OCI-LY1 (cell line): ENCODE data around the gene MYADM.

ENCODE experiments used
- H2AFZ ChIP-seq: fragments of 200-600 bp; sonication (generic), shearing (Covaris generic); 2 replicates; pipeline ENCODE4 v1.6.0; 2014; ENCODE audit warnings: antibody characterized with exemption, mild to moderate bottlenecking, low read length
- H3F3A ChIP-seq: fragments of 200-600 bp; sonication (generic), shearing (Covaris generic); 2 replicates; pipeline ENCODE4 v1.6.0; 2014; ENCODE audit warnings: mild to moderate bottlenecking, antibody characterized with exemption, low read length, moderate library complexity; ENCODE audit not compliant: insufficient read depth
- H3K27ac ChIP-seq: fragments of 200-600 bp; sonication (generic); 2 replicates; pipeline ENCODE4 v1.5.1; 2014; ENCODE audit warnings: low read length, mixed run types, mild to moderate bottlenecking, low read depth; ENCODE audit not compliant: poor library complexity, severe bottlenecking
- H3K27me3 ChIP-seq: fragments of 200-600 bp; sonication (generic); 2 replicates; pipeline ENCODE4 v1.6.0; 2014; ENCODE audit warnings: antibody characterized with exemption, mild to moderate bottlenecking, low read length, moderate library complexity; ENCODE audit not compliant: insufficient read depth
- H3K36me3 ChIP-seq: fragments of 200-600 bp; sonication (generic); 2 replicates; pipeline ENCODE4 v1.6.1; 2014; ENCODE audit warnings: mild to moderate bottlenecking, antibody characterized with exemption, low read length, moderate library complexity, mixed read lengths; ENCODE audit not compliant: insufficient read depth
- H3K4me1 ChIP-seq: fragments of 200-600 bp; sonication (generic); 2 replicates; pipeline ENCODE4 v1.5.1; 2014; ENCODE audit warnings: mild to moderate bottlenecking, low read length, moderate library complexity; ENCODE audit not compliant: insufficient read depth, severe bottlenecking
- H3K4me2 ChIP-seq: fragments of 200-600 bp; sonication (generic), shearing (Covaris generic); 2 replicates; pipeline ENCODE4 v1.6.1; 2014; ENCODE audit warnings: low read length
- H3K4me3 ChIP-seq: fragments of 200-600 bp; sonication (generic); 2 replicates; pipeline ENCODE4 v1.5.1; 2014; ENCODE audit warnings: low read length, low read depth, mild to moderate bottlenecking, mixed read lengths; ENCODE audit not compliant: poor library complexity, severe bottlenecking
- H3K79me2 ChIP-seq: fragments of 200-600 bp; shearing (Covaris generic); 2 replicates; pipeline ENCODE4 v1.6.1; 2016; ENCODE audit warnings: mixed run types, low read length, mixed read lengths; ENCODE audit not compliant: insufficient read depth
- H3K9ac ChIP-seq: fragments of 200-600 bp; sonication (generic), shearing (Covaris generic); 2 replicates; pipeline ENCODE4 v1.6.1; 2014; ENCODE audit warnings: mild to moderate bottlenecking, low read length, mixed read lengths
- H3K9me2 ChIP-seq: fragments of 200-600 bp; sonication (generic), shearing (Covaris generic); 2 replicates; pipeline ENCODE4 v1.6.1; 2014; ENCODE audit warnings: low read depth, mild to moderate bottlenecking, low read length, mixed read lengths
- H3K9me3 ChIP-seq: fragments of 200-600 bp; shearing (Covaris generic); 2 replicates; pipeline ENCODE4 v1.6.1; 2014; ENCODE audit warnings: low read length, mixed read lengths
- H4K20me1 ChIP-seq: fragments of 200-600 bp; sonication (generic), shearing (Covaris generic); 2 replicates; pipeline ENCODE4 v1.6.0; 2016; ENCODE audit warnings: mild to moderate bottlenecking, low read length; ENCODE audit not compliant: insufficient read depth
- EZH2 ChIP-seq: fragments of 200-600 bp; sonication (generic), shearing (Covaris generic); IDR thresholded peaks from 2 replicates; pipeline ENCODE4 v1.8.0; 2017; ENCODE audit warnings: borderline replicate concordance, mixed run types, mild to moderate bottlenecking, antibody characterized with exemption, low read length, moderate library complexity, mixed read lengths
- TF ChIP-seq, protein P1 (sequence below): fragments of 200-600 bp; sonication (generic), shearing (Covaris generic); IDR thresholded peaks from 2 replicates; pipeline ENCODE4 v1.5.1; 2017; ENCODE audit warnings: mild to moderate bottlenecking, antibody characterized with exemption, low read length, moderate library complexity, mixed read lengths

The MYADM gene

DNA sequence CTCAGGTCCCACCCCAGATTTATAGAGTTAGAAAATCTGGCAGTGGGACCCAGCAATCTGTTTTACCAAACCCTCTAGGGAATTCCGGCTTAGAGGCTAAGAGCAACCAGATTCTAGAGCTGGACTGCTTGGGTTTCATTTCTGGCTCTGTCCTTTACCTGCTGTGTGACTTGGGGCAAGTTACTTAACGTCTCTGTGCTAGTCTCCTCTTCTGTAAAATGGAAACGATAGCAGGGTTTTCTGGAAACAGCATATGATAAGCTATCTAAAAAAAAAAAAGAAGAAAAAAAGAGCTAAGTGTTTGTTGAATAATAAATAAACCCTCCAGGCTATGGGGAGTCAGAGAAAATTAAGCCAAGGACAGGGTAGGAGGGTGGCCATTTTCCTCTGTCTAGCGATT is 29.8 kb downstream of the MYADM start:
- TF ChIP-seq, protein P1, sequence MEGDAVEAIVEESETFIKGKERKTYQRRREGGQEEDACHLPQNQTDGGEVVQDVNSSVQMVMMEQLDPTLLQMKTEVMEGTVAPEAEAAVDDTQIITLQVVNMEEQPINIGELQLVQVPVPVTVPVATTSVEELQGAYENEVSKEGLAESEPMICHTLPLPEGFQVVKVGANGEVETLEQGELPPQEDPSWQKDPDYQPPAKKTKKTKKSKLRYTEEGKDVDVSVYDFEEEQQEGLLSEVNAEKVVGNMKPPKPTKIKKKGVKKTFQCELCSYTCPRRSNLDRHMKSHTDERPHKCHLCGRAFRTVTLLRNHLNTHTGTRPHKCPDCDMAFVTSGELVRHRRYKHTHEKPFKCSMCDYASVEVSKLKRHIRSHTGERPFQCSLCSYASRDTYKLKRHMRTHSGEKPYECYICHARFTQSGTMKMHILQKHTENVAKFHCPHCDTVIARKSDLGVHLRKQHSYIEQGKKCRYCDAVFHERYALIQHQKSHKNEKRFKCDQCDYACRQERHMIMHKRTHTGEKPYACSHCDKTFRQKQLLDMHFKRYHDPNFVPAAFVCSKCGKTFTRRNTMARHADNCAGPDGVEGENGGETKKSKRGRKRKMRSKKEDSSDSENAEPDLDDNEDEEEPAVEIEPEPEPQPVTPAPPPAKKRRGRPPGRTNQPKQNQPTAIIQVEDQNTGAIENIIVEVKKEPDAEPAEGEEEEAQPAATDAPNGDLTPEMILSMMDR, result no peak
- TF ChIP-seq EZH2, result no peak
- Histone ChIP-seq H3K4me2 (no peak overlapping the region), H3K27ac (no peak overlapping the region), H3K9me3 (no peaks in the 10 kb centered on the region), H3K27me3 (no peaks in the 10 kb centered on the region), H3K9ac (no peak overlapping the region), H2AFZ (no peak overlapping the region), H3F3A (no peaks in the 10 kb centered on the region), H3K4me1 (no peaks in the 10 kb centered on the region), H3K4me3 (no peak overlapping the region), H3K36me3 (no peaks in the 10 kb centered on the region), H4K20me1 (no peaks in the 10 kb centered on the region), H3K79me2 (no peaks in the 10 kb centered on the region), H3K9me2 (no peaks in the 10 kb centered on the region)

DNA sequence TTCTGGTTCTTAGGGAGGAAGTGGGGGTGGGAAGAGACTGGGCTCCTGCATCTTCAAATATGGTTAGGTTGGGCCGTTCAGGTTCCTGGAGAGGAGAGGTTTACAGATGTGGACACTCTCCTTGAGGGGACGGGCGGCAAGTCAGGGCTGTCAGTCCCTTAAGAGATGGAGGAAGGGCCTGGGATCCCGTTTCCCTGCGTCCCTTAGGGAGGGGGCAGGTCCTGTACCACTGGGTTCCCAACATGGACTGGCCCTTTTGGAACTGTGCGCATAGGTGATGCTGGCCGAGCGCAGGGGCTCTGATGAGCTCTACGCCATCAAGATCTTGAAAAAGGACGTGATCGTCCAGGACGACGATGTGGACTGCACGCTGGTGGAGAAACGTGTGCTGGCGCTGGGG is 30.5 kb downstream of the MYADM start:
- no peak overlapping the region for H3K9ac ChIP-seq
- no peaks in the 10 kb centered on the region for H3F3A ChIP-seq
- H3K4me2 ChIP-seq, result no peak overlapping the region
- no peaks in the 10 kb centered on the region for H3K27me3 ChIP-seq
- H4K20me1 ChIP-seq, result no peaks in the 10 kb centered on the region
- no peak overlapping the region for H3K27ac ChIP-seq
- no peak for TF ChIP-seq EZH2
- TF ChIP-seq, protein P1, result no peak
- no peak overlapping the region for H2AFZ ChIP-seq
- H3K9me3 ChIP-seq, result no peaks in the 10 kb centered on the region
- H3K4me1 ChIP-seq, result no peaks in the 10 kb centered on the region
- no peaks in the 10 kb centered on the region for H3K36me3 ChIP-seq
- H3K9me2 ChIP-seq, result no peaks in the 10 kb centered on the region
- no peak overlapping the region for H3K4me3 ChIP-seq
- no peaks in the 10 kb centered on the region for H3K79me2 ChIP-seq

DNA sequence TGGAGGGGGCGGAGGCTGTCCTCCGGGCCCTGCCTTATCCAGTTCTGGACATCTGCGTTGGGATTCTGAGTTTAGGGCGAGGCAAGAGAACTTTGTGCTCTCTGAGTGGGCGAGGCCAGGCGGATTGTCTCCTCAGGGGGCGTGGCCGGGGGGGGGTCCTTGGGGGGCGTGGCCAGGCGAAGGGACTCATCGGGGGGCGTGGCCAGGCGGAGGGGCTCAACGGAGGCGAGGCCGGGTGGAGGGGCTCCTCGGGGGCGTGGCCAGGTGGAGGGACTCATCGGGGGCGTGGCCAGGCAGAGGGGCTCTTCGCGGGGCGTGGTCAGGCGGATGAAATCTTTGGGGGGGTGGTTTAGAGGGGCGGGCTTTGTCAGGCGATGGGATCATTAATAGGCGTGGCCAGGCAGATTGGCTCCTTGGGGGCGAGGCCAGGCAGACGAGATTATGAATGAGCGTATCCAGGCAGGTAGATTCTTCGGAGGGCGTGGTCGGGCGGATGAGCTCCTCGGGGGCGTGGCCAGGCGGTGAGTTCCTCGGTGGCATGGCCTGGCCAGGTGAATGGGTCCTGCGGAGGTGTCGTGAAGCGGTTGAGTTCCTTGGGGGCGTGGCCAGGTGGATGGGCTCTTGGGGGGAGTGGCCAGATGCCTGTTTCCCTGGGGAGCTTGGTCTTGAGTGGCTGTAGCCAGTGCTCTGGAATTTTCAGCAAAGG is 31.1 kb downstream of the MYADM start:
- no peak for TF ChIP-seq EZH2
- TF ChIP-seq, protein P1, result no peak
- H3K4me3 ChIP-seq, result no peak overlapping the region
- no peak overlapping the region for H3K9ac ChIP-seq
- no peaks in the 10 kb centered on the region for H3K27me3 ChIP-seq
- H3K9me2 ChIP-seq, result no peaks in the 10 kb centered on the region
- no peaks in the 10 kb centered on the region for H3K36me3 ChIP-seq
- no peaks in the 10 kb centered on the region for H3K79me2 ChIP-seq
- no peaks in the 10 kb centered on the region for H3K9me3 ChIP-seq
- no peak overlapping the region for H3K4me2 ChIP-seq
- no peaks in the 10 kb centered on the region for H3K4me1 ChIP-seq
- no peak overlapping the region for H3K27ac ChIP-seq
- H2AFZ ChIP-seq, result no peak overlapping the region
- H4K20me1 ChIP-seq, result no peaks in the 10 kb centered on the region
- no peaks in the 10 kb centered on the region for H3F3A ChIP-seq
